HG03342 (cell line): ENCODE results near the gene EFR3B.

ENCODE experiments used
- ATAC-seq: cut with Tn5 transposase; IDR thresholded peaks from one replicate; pipeline ENCODE4 v1.9.1; 2021; ENCODE audit warnings: mild to moderate bottlenecking, moderate library complexity; ENCODE audit not compliant: unreplicated experiment

EFR3B gene

GRCh38 chr2:25068217-25068616 is 26.3 kb downstream of the EFR3B start:
- ATAC-seq, result no peak

GRCh38 chr2:25071966-25072365 is 30.1 kb downstream of the EFR3B start:
- no peak for ATAC-seq

- ATAC-seq, result no peak
Observed at GRCh38 chr2:25072606-25073005, 30.7 kb downstream of the EFR3B start.

GRCh38 chr2:25073025-25073424 is 31.1 kb downstream of the EFR3B start:
- ATAC-seq, result no peak

- no peak for ATAC-seq
Observed at GRCh38 chr2:25073914-25074313, 32.0 kb downstream of the EFR3B start.

GRCh38 chr2:25074826-25075225 is 33.0 kb downstream of the EFR3B start:
- ATAC-seq, result no peak

- ATAC-seq, result no peak
Observed at GRCh38 chr2:25076749-25077148, 34.9 kb downstream of the EFR3B start.

- no peak for ATAC-seq
Observed at GRCh38 chr2:25077789-25078169, 35.9 kb downstream of the EFR3B start.

GRCh38 chr2:25078170-25079049 is 36.5 kb downstream of the EFR3B start:
- ATAC-seq, result no peak

GRCh38 chr2:25079050-25079635 is 37.3 kb downstream of the EFR3B start:
- ATAC-seq, result no peak

GRCh38 chr2:25081237-25081790 is 39.4 kb downstream of the EFR3B start:
- ATAC-seq, result no peak

GRCh38 chr2:25082002-25082622 is 40.2 kb downstream of the EFR3B start:
- ATAC-seq, result no peak

GRCh38 chr2:25085761-25086560 is 44.1 kb downstream of the EFR3B start:
- ATAC-seq, result no peak

GRCh38 chr2:25088817-25089516 is 47.1 kb downstream of the EFR3B start:
- ATAC-seq, result no peak

GRCh38 chr2:25089605-25090315 is 47.9 kb downstream of the EFR3B start:
- ATAC-seq, result no peak

- ATAC-seq, result no peak
Observed at GRCh38 chr2:25090801-25091200, 48.9 kb downstream of the EFR3B start.

GRCh38 chr2:25091265-25091664 is 49.4 kb downstream of the EFR3B start:
- no peak for ATAC-seq

GRCh38 chr2:25098056-25098455 is 56.2 kb downstream of the EFR3B start:
- ATAC-seq, result no peak

GRCh38 chr2:25098670-25099486 is 57.0 kb downstream of the EFR3B start:
- ATAC-seq, result no peak
